Nephron (organoid): ENCODE results near the gene MICAL2.

Experiments used
- H3K27ac Mint-ChIP-seq, 3 experiments: 2 replicates each; pipeline ENCODE4 v1.8.0; 2020; ENCODE audit warnings: mixed read lengths in 3 of 3, mild to moderate bottlenecking in 2 of 3, moderate library complexity in 1 of 3
- H3K27me3 Mint-ChIP-seq: 2 replicates; pipeline ENCODE4 v1.8.0; 2021; ENCODE audit warnings: low read depth, mild to moderate bottlenecking, moderate library complexity, mixed read lengths
- H3K36me3 Mint-ChIP-seq: 2 replicates; pipeline ENCODE4 v1.8.0; 2020; ENCODE audit warnings: low read depth, mixed read lengths
- H3K4me1 Mint-ChIP-seq: 2 replicates; pipeline ENCODE4 v1.8.0; 2020; ENCODE audit warnings: mixed read lengths
- H3K4me3 Mint-ChIP-seq, 3 experiments: 2 replicates each; pipeline ENCODE4 v1.8.0; 2020; ENCODE audit warnings: mild to moderate bottlenecking in 3 of 3, mixed read lengths in 3 of 3, moderate library complexity in 2 of 3
- H3K9me3 Mint-ChIP-seq: 2 replicates; pipeline ENCODE4 v1.8.0; 2020; ENCODE audit warnings: mixed read lengths
- CTCF ChIP-seq, 3 experiments: fragments of 200-600 bp; sonication (generic); IDR thresholded peaks; one replicate each; pipeline ENCODE4 v1.5.0; 2021; ENCODE audit warnings: antibody characterized with exemption in 3 of 3; ENCODE audit not compliant: unreplicated experiment in 3 of 3

The MICAL2 gene

GRCh38 chr11:12294613-12295012, 184.2 kb downstream of the MICAL2 start:
- Mint-ChIP-seq H3K9me3 (peaks cover 10% of the 10 kb centered on the region), H3K36me3 (no peaks in the 10 kb centered on the region), H3K27me3 (peaks cover 4% of the 10 kb centered on the region), H3K4me1 (no peaks in the 10 kb centered on the region), H3K27ac (no peak overlapping the region), H3K4me3 (no peak overlapping the region)
- TF ChIP-seq CTCF (IDR thresholded peaks at IDR 0.05; ENCODE audit: unreplicated experiment in 3 of 3) = no peak

GRCh38 chr11:12295943-12296342, 185.6 kb downstream of the MICAL2 start:
- H3K4me3 Mint-ChIP-seq = no peak overlapping the region
- no peak for TF ChIP-seq CTCF (IDR thresholded peaks at IDR 0.05; ENCODE audit: unreplicated experiment in 3 of 3)
- no peaks in the 10 kb centered on the region for H3K36me3 Mint-ChIP-seq
- H3K27me3 Mint-ChIP-seq = peaks cover 4% of the 10 kb centered on the region
- no peaks in the 10 kb centered on the region for H3K4me1 Mint-ChIP-seq
- H3K9me3 Mint-ChIP-seq = peaks cover 12% of the 10 kb centered on the region
- no peak overlapping the region for H3K27ac Mint-ChIP-seq

- no peak for TF ChIP-seq CTCF (IDR thresholded peaks at IDR 0.05; ENCODE audit: unreplicated experiment in 3 of 3)
- H3K27ac Mint-ChIP-seq = no peak overlapping the region
- peaks cover 14% of the 10 kb centered on the region for H3K9me3 Mint-ChIP-seq
- H3K4me3 Mint-ChIP-seq = no peak overlapping the region
- H3K27me3 Mint-ChIP-seq = peaks cover 2% of the 10 kb centered on the region
- no peaks in the 10 kb centered on the region for H3K36me3 Mint-ChIP-seq
- H3K4me1 Mint-ChIP-seq = no peaks in the 10 kb centered on the region
Measured at GRCh38 chr11:12298610-12299009, 188.2 kb downstream of the MICAL2 start.

GRCh38 chr11:12301379-12301778, 191.0 kb downstream of the MICAL2 start:
- H3K36me3 Mint-ChIP-seq = no peaks in the 10 kb centered on the region
- no peaks in the 10 kb centered on the region for H3K27me3 Mint-ChIP-seq
- H3K4me1 Mint-ChIP-seq = no peaks in the 10 kb centered on the region
- no peak for TF ChIP-seq CTCF (IDR thresholded peaks at IDR 0.05; ENCODE audit: unreplicated experiment in 3 of 3)
- peaks cover 18% of the 10 kb centered on the region for H3K9me3 Mint-ChIP-seq
- H3K4me3 Mint-ChIP-seq = no peak overlapping the region
- H3K27ac Mint-ChIP-seq = no peak overlapping the region

- H3K27ac Mint-ChIP-seq = no peak overlapping the region
- no peak for TF ChIP-seq CTCF (IDR thresholded peaks at IDR 0.05; ENCODE audit: unreplicated experiment in 3 of 3)
- H3K9me3 Mint-ChIP-seq = peaks cover 16% of the 10 kb centered on the region
- H3K27me3 Mint-ChIP-seq = no peaks in the 10 kb centered on the region
- no peak overlapping the region for H3K4me3 Mint-ChIP-seq
- H3K36me3 Mint-ChIP-seq = no peaks in the 10 kb centered on the region
- H3K4me1 Mint-ChIP-seq = no peaks in the 10 kb centered on the region
Measured at GRCh38 chr11:12303421-12304149, 193.2 kb downstream of the MICAL2 start.

- peaks cover 8% of the 10 kb centered on the region for H3K9me3 Mint-ChIP-seq
- TF ChIP-seq CTCF (IDR thresholded peaks at IDR 0.05; ENCODE audit: unreplicated experiment in 3 of 3) = no peak
- H3K4me1 Mint-ChIP-seq = no peaks in the 10 kb centered on the region
- no peak overlapping the region for H3K27ac Mint-ChIP-seq
- H3K27me3 Mint-ChIP-seq = no peaks in the 10 kb centered on the region
- H3K4me3 Mint-ChIP-seq = no peak overlapping the region
- no peaks in the 10 kb centered on the region for H3K36me3 Mint-ChIP-seq
Measured at GRCh38 chr11:12306830-12307229, 196.4 kb downstream of the MICAL2 start.
